K562 (cell line): ENCODE data around the gene PGLYRP1. TPM values are rescaled to one million over a fixed set of nuclear protein-coding genes. Genes with fewer than 3 reads are reported as not detected.

Source experiments
- ATAC-seq: fragments of 200-7000 bp; cut with Tn5 transposase; 3 replicates; pipeline ENCODE4 v1.9.1; 2020; ENCODE audit warnings: moderate library complexity
- BruUV-seq: library from RNA; stranded (reverse); fragments of 400-500 nt; replicated peaks from 2 replicates; lab custom pipeline; 2021; lab: Mats Ljungman, UMichigan
- CTCF ChIA-PET: fragments of 300-600 bp; formaldehyde crosslinking; extraction: SDS; loops from one replicate; lab custom pipeline; 2021; ENCODE audit warnings: low intra/inter-chr PET ratio; lab: Yijun Ruan, JAX
- POLR2A ChIA-PET: fragments of 300-600, 350-650 bp; sonication (Branson Sonifier 250); formaldehyde crosslinking; extraction: SDS; loops from one replicate; lab custom pipeline; 2021; ENCODE audit warnings: antibody characterized with exemption, inconsistent platforms; lab: Yijun Ruan, JAX
- DNase-seq, 4 experiments: peaks; one replicate each; pipeline versions ENCODE4 v3.0.0 to v3.0.0-alpha.2; 2011 to 2018; ENCODE audit warnings: low spot score in 3 of 4, mixed read lengths in 3 of 4; ENCODE audit errors: extremely low read depth in 1 of 4
- FAIRE-seq: peaks from 2 replicates; lab custom pipeline; 2011; peaks lifted over from hg19 to GRCh38; lab: Jason Lieb, UNC
- H2AFZ ChIP-seq: 2 replicates; pipeline ENCODE4 v1.6.0; 2011; ENCODE audit warnings: low read depth, low read length, control low read depth, inconsistent platforms
- H3K27ac ChIP-seq: fragments of 200-600 bp; 3 replicates; pipeline ENCODE4 v1.8.0; 2011; ENCODE audit warnings: low read depth, mild to moderate bottlenecking, control low read depth, inconsistent platforms, low read length, moderate library complexity, mixed read lengths; ENCODE audit errors: extremely low read depth
- H3K27me3 ChIP-seq, 2 experiments: fragments of 300-600 bp in 1 of 2; 2 replicates in 1 of 2; 3 replicates in 1 of 2; pipeline versions ENCODE4 v1.6.0 to v1.8.0; 2011; ENCODE audit warnings: inconsistent platforms in 2 of 2, low read length in 2 of 2, mild to moderate bottlenecking in 1 of 2, mixed read lengths in 1 of 2, moderate library complexity in 1 of 2; ENCODE audit not compliant: control insufficient read depth in 2 of 2, insufficient read depth in 2 of 2
- H3K36me3 ChIP-seq: fragments of 300-600 bp; 3 replicates; pipeline ENCODE4 v1.8.0; 2011; ENCODE audit warnings: mild to moderate bottlenecking, low read length, inconsistent platforms; ENCODE audit not compliant: control insufficient read depth, insufficient read depth
- H3K4me1 ChIP-seq, 2 experiments: fragments of 200-600 bp in 1 of 2; replicated peaks in 1 of 2; 2 replicates in 1 of 2; 3 replicates in 1 of 2; pipeline versions ENCODE4 v1.5.1 to v1.8.0; 2011; ENCODE audit warnings: inconsistent platforms in 2 of 2, low read length in 2 of 2, mild to moderate bottlenecking in 1 of 2, mixed read lengths in 1 of 2, moderate library complexity in 1 of 2; ENCODE audit not compliant: control insufficient read depth in 2 of 2, insufficient read depth in 2 of 2
- H3K4me2 ChIP-seq: 2 replicates; pipeline ENCODE4 v1.6.1; 2011; ENCODE audit warnings: low read length, control low read depth, inconsistent platforms, mixed read lengths; ENCODE audit not compliant: insufficient read depth
- H3K4me3 ChIP-seq: fragments of 200-600 bp; sonication (generic), shearing (Covaris generic); 2 replicates; pipeline ENCODE4 v1.5.1; 2016; ENCODE audit warnings: control low read depth, inconsistent platforms
- H3K79me2 ChIP-seq: fragments of 200-600 bp; 3 replicates; pipeline ENCODE4 v1.8.0; 2011; ENCODE audit warnings: low read length, inconsistent platforms; ENCODE audit not compliant: control insufficient read depth, insufficient read depth
- H3K9ac ChIP-seq, 2 experiments: 2 replicates each; pipeline versions ENCODE4 v1.6.0 to v1.6.1; 2011; ENCODE audit warnings: low read depth in 2 of 2, low read length in 2 of 2, control low read depth in 1 of 2, inconsistent platforms in 1 of 2, mild to moderate bottlenecking in 1 of 2, mixed read lengths in 1 of 2; ENCODE audit not compliant: insufficient read depth in 1 of 2
- H3K9me1 ChIP-seq: one replicate; pipeline ENCODE4 v1.6.0; 2011; ENCODE audit warnings: inconsistent platforms, mild to moderate bottlenecking, low read length, moderate library complexity; ENCODE audit not compliant: control insufficient read depth, insufficient read depth
- H3K9me3 ChIP-seq: replicated peaks from 2 replicates; pipeline ENCODE4 v1.5.1; 2011; ENCODE audit warnings: low read depth, low read length, inconsistent platforms; ENCODE audit not compliant: control insufficient read depth, insufficient read depth
- H4K20me1 ChIP-seq: replicated peaks from 2 replicates; pipeline ENCODE4 v1.6.1; 2011; ENCODE audit warnings: low read length, inconsistent platforms, mixed read lengths; ENCODE audit not compliant: control insufficient read depth, insufficient read depth
- ADNP ChIP-seq: fragments of 200-800 bp; sonication (Bioruptor generic); IDR thresholded peaks from 2 replicates; pipeline ENCODE4 v1.6.1; 2016; ENCODE audit warnings: missing genetic modification characterization, missing compliant biosample characterization
- HDGF ChIP-seq: fragments of 450-650 bp; IDR thresholded peaks from 2 replicates; pipeline ENCODE4 v1.6.1; 2016
- HNRNPUL1 ChIP-seq: fragments of 200-400 bp; formaldehyde crosslinking; IDR thresholded peaks from 2 replicates; pipeline ENCODE4 v1.6.1; 2017; ENCODE audit warnings: low read length
- MYBL2 ChIP-seq, 2 experiments: fragments of 450-650 bp in 1 of 2; sonication (generic) in 1 of 2; formaldehyde crosslinking in 1 of 2; IDR thresholded peaks; 2 replicates each; pipeline versions ENCODE4 v1.6.1 to v1.8.1; 2017 to 2022; ENCODE audit warnings: borderline replicate concordance in 1 of 2, inconsistent platforms in 1 of 2, low read depth in 1 of 2, mild to moderate bottlenecking in 1 of 2, missing genetic modification reagents in 1 of 2, moderate library complexity in 1 of 2
- NCOA4 ChIP-seq: fragments of 450-650 bp; IDR thresholded peaks from 2 replicates; pipeline ENCODE4 v1.6.1; 2018; ENCODE audit warnings: mild to moderate bottlenecking; ENCODE audit not compliant: partially characterized antibody
- NELFE ChIP-seq: IDR thresholded peaks from 2 replicates; pipeline ENCODE4 v1.6.1; 2011; ENCODE audit warnings: mild to moderate bottlenecking; ENCODE audit not compliant: insufficient read depth, insufficient read length
- POLR2B ChIP-seq: fragments of 450-650 bp; IDR thresholded peaks from 2 replicates; pipeline ENCODE4 v1.6.1; 2018; ENCODE audit warnings: low read depth; ENCODE audit not compliant: partially characterized antibody
- POLR2G ChIP-seq: fragments of 200-400 bp; formaldehyde crosslinking; IDR thresholded peaks from 2 replicates; pipeline ENCODE4 v1.6.1; 2017; ENCODE audit warnings: low read depth, mild to moderate bottlenecking, antibody characterized with exemption, low read length, moderate library complexity
- PTRF ChIP-seq: fragments of 450-650 bp; IDR thresholded peaks from 2 replicates; pipeline ENCODE4 v1.6.1; 2016; ENCODE audit warnings: mild to moderate bottlenecking, missing genetic modification characterization, missing compliant biosample characterization
- RBM25 ChIP-seq: fragments of 200-400 bp; formaldehyde crosslinking; IDR thresholded peaks from 2 replicates; pipeline ENCODE4 v1.6.1; 2018; ENCODE audit warnings: low read length, low read depth, moderate library complexity; ENCODE audit not compliant: severe bottlenecking
- SIN3B ChIP-seq: fragments of 450-650 bp; IDR thresholded peaks from 2 replicates; pipeline ENCODE4 v1.6.1; 2017; ENCODE audit warnings: low read depth, mild to moderate bottlenecking, moderate library complexity
- SP1 ChIP-seq: sonication (generic); formaldehyde crosslinking; IDR thresholded peaks from 2 replicates; pipeline ENCODE4 v1.8.1; 2022; ENCODE audit warnings: mild to moderate bottlenecking, missing genetic modification reagents
- TCF7L2 ChIP-seq: fragments of 150-350 bp; IDR thresholded peaks from 2 replicates; pipeline ENCODE4 v1.6.1; 2016; ENCODE audit warnings: low read depth, mild to moderate bottlenecking, low read length, moderate library complexity
- TGIF2 ChIP-seq: sonication (generic); formaldehyde crosslinking; IDR thresholded peaks from 2 replicates; pipeline ENCODE4 v1.8.1; 2022; ENCODE audit warnings: mild to moderate bottlenecking, missing genetic modification reagents, moderate library complexity
- ZNF398 ChIP-seq: fragments of 250-450 bp; sonication (Bioruptor Pico); IDR thresholded peaks from 2 replicates; pipeline ENCODE4 v1.8.0; 2021; ENCODE audit warnings: moderate library complexity, mild to moderate bottlenecking, inconsistent platforms
- ZNF76 ChIP-seq: fragments of 250-450 bp; sonication (Bioruptor Pico); IDR thresholded peaks from 2 replicates; pipeline ENCODE4 v1.4.0; 2020; ENCODE audit warnings: mild to moderate bottlenecking, moderate library complexity, borderline replicate concordance
- WGBS: fragments of 100-300 bp; shearing (Covaris generic); methylation state at CpG from one replicate; pipeline ENCODE4 v1.1.6; 2016; ENCODE audit warnings: low coverage, mixed read lengths; ENCODE audit not compliant: insufficient coverage; ENCODE audit errors: missing lambda C conversion rate; 5-methylcytosine and 5-hydroxymethylcytosine counted together
- in situ Hi-C: fragments of 300-500 bp; cut with MboI; formaldehyde crosslinking; loops from 4 replicates; pipeline ENCODE4 v1.15.0; 2018; ENCODE audit warnings: inconsistent platforms, mixed read lengths
- intact Hi-C: fragments of 100-400 bp; cut with micrococcal nuclease; formaldehyde crosslinking; loops from 2 replicates; pipeline ENCODE4 v1.14.2; 2022
- polyA plus RNA-seq, 8 experiments: library from polyadenylated mRNA; depleted of rRNA in 4 of 8; stranded (reverse) in 5 of 8; unstranded in 3 of 8; fragments of >200 nt; fragmentation: Nextera tagmentation in 2 of 8; fragmentation: Illumina TruSeq in 1 of 8; extraction: Ambion mirVana in 2 of 8; extraction: Trizol in 1 of 8; gene quantifications; 2 replicates each; pipeline versions ENCODE4 v1.2.1 to v1.2.3, GENCODE V29; 2011 to 2014; ENCODE audit warnings: inconsistent platforms in 1 of 8, missing spikeins in 1 of 8
- total RNA-seq, 7 experiments: library from RNA; depleted of rRNA in 6 of 7; stranded (reverse); fragments of >200 nt in 6 of 7; fragmentation: Illumina TruSeq in 2 of 7; extraction: Trizol in 2 of 7; gene quantifications; 2 replicates each; pipeline versions ENCODE4 v1.2.1 to v1.2.3, GENCODE V29; 2011 to 2021; ENCODE audit warnings: low replicate concordance in 1 of 7
- TF ChIP-seq, protein P1 (sequence below): sonication (generic); formaldehyde crosslinking; IDR thresholded peaks from 2 replicates; pipeline ENCODE4 v1.8.1; 2022; ENCODE audit warnings: missing genetic modification reagents
- TF ChIP-seq, protein P2 (sequence below): fragments of 250-450 bp; sonication (Bioruptor Pico); IDR thresholded peaks from 2 replicates; pipeline ENCODE4 v1.8.0; 2021; ENCODE audit warnings: borderline replicate concordance, mild to moderate bottlenecking, moderate library complexity; ENCODE audit not compliant: poor library complexity, severe bottlenecking

Gene PGLYRP1
- total and polyA plus RNA-seq, 9 of the 15 experiments (the other 6 are each of a cell fraction or from before 2014, with no cell fraction given): not detected

DNA sequence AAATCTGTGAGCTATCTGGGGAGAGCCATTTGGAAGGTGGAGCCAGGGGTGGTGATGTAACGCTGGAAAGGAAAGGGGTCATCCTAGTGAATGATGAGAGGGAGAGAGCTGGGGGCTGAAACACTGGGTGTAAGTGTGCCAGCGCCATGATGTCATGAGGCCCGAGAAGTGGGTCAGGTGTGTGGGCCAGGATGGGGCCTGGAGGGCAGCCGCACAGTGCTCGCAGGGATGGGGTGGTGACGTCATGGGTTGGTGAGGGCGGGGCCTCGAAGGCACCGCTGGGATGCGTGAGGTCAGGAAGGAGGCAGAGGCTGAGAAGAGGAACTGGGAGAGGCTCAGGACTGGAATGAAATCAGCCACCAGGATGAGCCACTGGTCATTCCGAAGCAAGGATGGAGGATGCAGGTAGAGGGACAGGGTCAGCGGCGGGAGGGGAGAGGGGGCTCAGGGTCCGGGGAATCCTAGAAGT lies 23.2 kb downstream of the PGLYRP1 start (continued):
- TF ChIP-seq, protein P1, sequence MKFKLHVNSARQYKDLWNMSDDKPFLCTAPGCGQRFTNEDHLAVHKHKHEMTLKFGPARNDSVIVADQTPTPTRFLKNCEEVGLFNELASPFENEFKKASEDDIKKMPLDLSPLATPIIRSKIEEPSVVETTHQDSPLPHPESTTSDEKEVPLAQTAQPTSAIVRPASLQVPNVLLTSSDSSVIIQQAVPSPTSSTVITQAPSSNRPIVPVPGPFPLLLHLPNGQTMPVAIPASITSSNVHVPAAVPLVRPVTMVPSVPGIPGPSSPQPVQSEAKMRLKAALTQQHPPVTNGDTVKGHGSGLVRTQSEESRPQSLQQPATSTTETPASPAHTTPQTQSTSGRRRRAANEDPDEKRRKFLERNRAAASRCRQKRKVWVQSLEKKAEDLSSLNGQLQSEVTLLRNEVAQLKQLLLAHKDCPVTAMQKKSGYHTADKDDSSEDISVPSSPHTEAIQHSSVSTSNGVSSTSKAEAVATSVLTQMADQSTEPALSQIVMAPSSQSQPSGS (CRISPR knock-in tag): peak; percentile 95
- TF ChIP-seq POLR2G (0 out of 2 replicates have a peak, but pooled peaks have one; percentile 19), HDGF (0 out of 2 replicates have a peak, but pooled peaks have one; percentile 31)

DNA sequence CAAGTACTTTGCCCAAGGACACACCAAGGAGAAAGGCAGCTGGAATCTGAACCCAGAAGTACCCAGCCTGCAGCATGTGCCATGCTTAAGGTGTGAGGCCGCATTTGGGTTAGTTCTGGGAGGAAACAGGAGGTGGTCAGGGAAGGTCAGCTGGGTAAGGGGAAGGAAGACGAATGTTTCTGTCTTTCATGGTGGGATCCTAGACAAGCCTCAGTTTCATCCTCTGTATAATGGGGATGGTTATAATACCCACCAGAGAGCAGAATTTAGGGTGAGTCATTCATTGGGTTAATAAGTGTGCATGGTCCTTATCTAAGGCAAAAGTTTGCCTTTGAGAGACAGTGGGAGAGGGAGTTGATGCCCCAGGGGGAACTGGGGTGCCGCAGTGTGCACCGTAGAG lies 24.0 kb downstream of the PGLYRP1 start:
- 67% methylated on average over 4 of the region's 4 CpGs for WGBS
- no peak for DNase-seq
- CTCF ChIA-PET: no interaction called here
- no peak overlapping the region for H3K9ac ChIP-seq
- no peak overlapping the region for H3K27ac ChIP-seq
- no peak overlapping the region for H3K4me2 ChIP-seq
- H4K20me1 ChIP-seq: peaks cover 17% of the 10 kb centered on the region
- H3K36me3 ChIP-seq: peaks cover 10% of the 10 kb centered on the region; the same call in 2 of the 3 replicates
- no peaks in the 10 kb centered on the region for H3K9me1 ChIP-seq
- in situ Hi-C loops: no loop called here
- intact Hi-C loops: no loop called here
- H2AFZ ChIP-seq: no peak overlapping the region
- no TSS peak for BruUV-seq
- no peaks in the 10 kb centered on the region for H3K27me3 ChIP-seq
- no peak for ATAC-seq
- POLR2A ChIA-PET: interaction anchor here (0.6 to 0.7 kb wide), 2 partner anchors 79 to 157 kb away, joined by 3 read pairs; no protein-coding TSS in a partner anchor
- FAIRE-seq: no peak
- H3K9me3 ChIP-seq: no peaks in the 10 kb centered on the region
- H3K79me2 ChIP-seq: peaks cover 10% of the 10 kb centered on the region; the same call in 2 of the 3 replicates
- no peak overlapping the region for H3K4me3 ChIP-seq
- H3K4me1 ChIP-seq: peaks cover 22 to 25% of the 10 kb centered on the region in 2 experiments; a peak in 4 of 5 replicates
- TF ChIP-seq SP1 (no peak), TGIF2 (CRISPR knock-in tag) (no peak), NCOA4 (no peak), POLR2B (no peak), ZNF398 (no peak), SIN3B (no peak), ADNP (peak; percentile 79), PTRF (tag) (no peak), ZNF76 (CRISPR knock-in tag) (no peak), HNRNPUL1 (no peak), RBM25 (peak; percentile 91), MYBL2 (IDR thresholded peaks at IDR 0.05; ENCODE audit: low read depth) (no peak), MYBL2 (CRISPR knock-in tag; IDR thresholded peaks at IDR 0.05; ENCODE audit: borderline replicate concordance) (no peak), TCF7L2 (no peak), NELFE (no peak)
- TF ChIP-seq, protein P2, sequence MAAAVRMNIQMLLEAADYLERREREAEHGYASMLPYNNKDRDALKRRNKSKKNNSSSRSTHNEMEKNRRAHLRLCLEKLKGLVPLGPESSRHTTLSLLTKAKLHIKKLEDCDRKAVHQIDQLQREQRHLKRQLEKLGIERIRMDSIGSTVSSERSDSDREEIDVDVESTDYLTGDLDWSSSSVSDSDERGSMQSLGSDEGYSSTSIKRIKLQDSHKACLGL (CRISPR knock-in tag): no peak
